ENCODE measurements around the gene SLC2A11.

SLC2A11 gene

GRCh38 chr22:23833017-23833751, 24.5 kb upstream of the SLC2A11 start:
- no peak for TF ChIP-seq CTCF (conservative IDR thresholded peaks at IDR 0.05; ENCODE audit: low read length)
- DNase-seq (ENCODE audit: low read depth): no peak
- H3K4me3 ChIP-seq (ENCODE audit: low read length): no peak overlapping the region

- no peak overlapping the region for H3K4me3 ChIP-seq (ENCODE audit: low read length)
- TF ChIP-seq CTCF (conservative IDR thresholded peaks at IDR 0.05; ENCODE audit: low read length): no peak
- DNase-seq (ENCODE audit: low read depth): no peak
Measured at GRCh38 chr22:23833911-23834317, 23.8 kb upstream of the SLC2A11 start.

- no peak for DNase-seq (ENCODE audit: low read depth)
- H3K4me3 ChIP-seq (ENCODE audit: low read length): no peak overlapping the region
- TF ChIP-seq CTCF (conservative IDR thresholded peaks at IDR 0.05; ENCODE audit: low read length): no peak
Measured at GRCh38 chr22:23834406-23834792, 23.3 kb upstream of the SLC2A11 start.

- no peak for TF ChIP-seq CTCF (conservative IDR thresholded peaks at IDR 0.05; ENCODE audit: low read length)
- no peak for DNase-seq (ENCODE audit: low read depth)
- H3K4me3 ChIP-seq (ENCODE audit: low read length): no peak overlapping the region
Measured at GRCh38 chr22:23834793-23835483, 22.7 kb upstream of the SLC2A11 start.

GRCh38 chr22:23835484-23836144, 22.1 kb upstream of the SLC2A11 start:
- TF ChIP-seq CTCF (conservative IDR thresholded peaks at IDR 0.05; ENCODE audit: low read length): no peak

GRCh38 chr22:23836281-23836680, 21.4 kb upstream of the SLC2A11 start:
- no peak for TF ChIP-seq CTCF (conservative IDR thresholded peaks at IDR 0.05; ENCODE audit: low read length)
- DNase-seq (ENCODE audit: low read depth): no peak

More at GRCh38 chr22:23835484-23836144, 22.1 kb upstream of the SLC2A11 start:
- DNase-seq (ENCODE audit: low read depth): no peak
- H3K4me3 ChIP-seq (ENCODE audit: low read length): no peak overlapping the region

More at GRCh38 chr22:23836281-23836680, 21.4 kb upstream of the SLC2A11 start:
- H3K4me3 ChIP-seq (ENCODE audit: low read length): no peak overlapping the region

All from AG10803 (cell line).